ENCODE results near the gene GPATCH2. TPM values are rescaled to one million over a fixed set of nuclear protein-coding genes. Genes with fewer than 3 reads are reported as not detected.
"Not testable (repeated sequence)": the region's sequence is repeated elsewhere in the genome, so short reads cannot be mapped to it uniquely, and the experiment has no call there.

GPATCH2 gene
- total RNA-seq, 2 experiments from 2014 or later, result 8.6 to 10.0 TPM

DNA sequence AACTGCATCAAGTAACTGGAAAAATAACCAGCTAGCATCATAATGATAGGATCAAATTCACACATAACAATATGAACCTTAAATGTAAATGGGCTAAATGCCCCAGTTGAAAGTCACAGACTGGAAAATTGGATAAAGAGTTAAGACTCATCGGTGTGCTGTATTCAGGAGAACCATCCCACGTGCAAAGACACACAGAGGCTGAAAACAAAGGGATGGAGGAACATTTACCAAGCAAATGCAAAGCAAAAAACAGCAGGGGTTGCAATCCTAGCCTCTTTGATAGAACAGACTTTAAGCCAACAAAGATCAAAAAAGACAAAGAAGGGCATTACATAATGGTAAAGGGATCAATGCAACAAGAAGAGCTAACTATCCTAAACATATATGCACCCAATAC, 249.1 kb downstream of the GPATCH2 start:
- CTCF ChIA-PET, H3K4me1 Mint-ChIP-seq, H3K27ac Mint-ChIP-seq, DNase-seq, H3K36me3 Mint-ChIP-seq, ATAC-seq, H3K27me3 Mint-ChIP-seq, H3K4me3 Mint-ChIP-seq: not testable (repeated sequence)
- peaks cover 16% of the 10 kb centered on the region for H3K9me3 Mint-ChIP-seq (ENCODE audit: low read depth)

DNA sequence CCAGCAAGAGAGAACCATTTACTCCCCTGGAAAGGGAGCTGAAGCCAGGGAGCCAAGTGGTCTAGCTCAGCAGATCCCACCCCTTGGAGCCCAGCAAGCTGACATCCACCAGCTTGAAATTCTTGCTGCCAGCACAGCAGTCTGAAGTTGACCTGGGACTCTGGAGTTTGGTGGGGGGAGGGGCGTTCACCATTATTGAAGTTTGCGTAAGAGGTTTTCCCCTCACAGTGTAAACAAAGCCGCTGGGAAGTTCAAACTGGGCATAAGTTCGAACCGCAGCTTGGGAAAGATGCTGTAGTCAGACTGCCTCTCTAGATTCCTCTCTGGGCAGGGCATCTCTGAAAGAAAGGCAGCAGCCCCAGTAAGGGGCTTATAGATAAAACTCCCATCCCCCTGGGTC, 251.1 kb downstream of the GPATCH2 start:
- H3K4me3 Mint-ChIP-seq, ATAC-seq, H3K4me1 Mint-ChIP-seq, DNase-seq, H3K27ac Mint-ChIP-seq, CTCF ChIA-PET, H3K36me3 Mint-ChIP-seq, H3K27me3 Mint-ChIP-seq: not testable (repeated sequence)
- H3K9me3 Mint-ChIP-seq (ENCODE audit: low read depth), result peaks cover 16% of the 10 kb centered on the region

DNA sequence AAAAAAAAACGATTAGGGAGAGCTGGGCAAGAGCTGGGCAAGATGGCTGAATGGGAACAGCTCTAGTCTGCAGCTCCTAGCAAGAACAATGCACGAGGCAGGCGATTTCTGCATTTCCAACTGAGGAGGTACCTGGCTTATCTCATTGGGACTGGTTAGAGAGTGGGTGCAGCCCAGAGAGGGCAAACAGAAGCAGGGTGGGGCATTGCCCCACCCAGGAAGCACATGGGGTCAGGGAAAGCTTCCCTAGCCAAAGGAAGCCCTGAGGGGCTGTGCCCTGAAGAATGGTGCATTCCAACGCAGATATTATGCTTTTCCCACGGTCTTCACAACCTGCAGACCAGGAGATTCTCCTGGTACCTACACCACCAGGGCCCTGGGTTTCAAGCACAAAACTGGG, 251.6 kb downstream of the GPATCH2 start:
- H3K9me3 Mint-ChIP-seq (ENCODE audit: low read depth), result peaks cover 16% of the 10 kb centered on the region
- no peaks in the 10 kb centered on the region for H3K36me3 Mint-ChIP-seq
- CTCF ChIA-PET, result no interaction called here
- H3K27ac Mint-ChIP-seq, result no peak overlapping the region
- no peaks in the 10 kb centered on the region for H3K4me1 Mint-ChIP-seq
- DNase-seq, result no peak
- H3K27me3 Mint-ChIP-seq, result no peaks in the 10 kb centered on the region
- no peak for ATAC-seq
- H3K4me3 Mint-ChIP-seq, result no peak overlapping the region

Other genes with a start within 250 kb of the GPATCH2 start
- gene SPATA17, start 254 bp upstream of the GPATCH2 start, total RNA-seq, result not detected